ENCODE measurements around the gene SP5. TPM values are rescaled to one million over a fixed set of nuclear protein-coding genes. Genes with fewer than 3 reads are reported as not detected.
"Not testable (repeated sequence)": the region's sequence is repeated elsewhere in the genome, so short reads cannot be mapped to it uniquely, and the experiment has no call there.

The SP5 gene
- total RNA-seq, 1 donor from 2014 or later: 0.82 TPM

DNA sequence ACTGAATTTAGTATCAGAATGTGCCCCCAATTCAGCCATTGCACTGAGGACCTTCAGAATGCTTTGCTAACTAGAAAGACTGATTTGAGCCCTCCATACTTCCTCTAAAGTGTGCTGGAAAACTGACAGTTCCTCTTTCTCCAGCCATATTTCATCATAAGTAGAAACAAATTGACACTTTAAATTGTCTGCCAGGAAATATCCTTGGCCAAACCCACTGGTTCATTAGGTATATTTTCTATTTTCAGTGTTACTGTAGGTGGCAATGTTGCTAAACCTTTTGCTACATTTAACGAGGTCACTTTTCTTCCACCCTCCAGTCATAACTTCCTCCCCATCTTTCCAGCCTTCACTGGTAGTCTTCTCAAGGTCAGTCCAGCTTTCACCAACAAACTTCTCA, 21.5 kb downstream of the SP5 start:
- FAIRE-seq: no peak
- DNase-seq (ENCODE audit: low spot score in 2 of 2): no peak

GRCh38 chr2:170737406-170737805, 22.3 kb downstream of the SP5 start:
- DNase-seq (ENCODE audit: low spot score in 2 of 2) (no peak), FAIRE-seq (no peak)

- DNase-seq (ENCODE audit: low spot score in 2 of 2) (no peak), FAIRE-seq (no peak)
Observed at GRCh38 chr2:170737821-170738220, 22.7 kb downstream of the SP5 start.

- DNase-seq (ENCODE audit: low spot score in 2 of 2): no peak
- no peak for FAIRE-seq
Observed at GRCh38 chr2:170739048-170739447, 23.9 kb downstream of the SP5 start.

DNA sequence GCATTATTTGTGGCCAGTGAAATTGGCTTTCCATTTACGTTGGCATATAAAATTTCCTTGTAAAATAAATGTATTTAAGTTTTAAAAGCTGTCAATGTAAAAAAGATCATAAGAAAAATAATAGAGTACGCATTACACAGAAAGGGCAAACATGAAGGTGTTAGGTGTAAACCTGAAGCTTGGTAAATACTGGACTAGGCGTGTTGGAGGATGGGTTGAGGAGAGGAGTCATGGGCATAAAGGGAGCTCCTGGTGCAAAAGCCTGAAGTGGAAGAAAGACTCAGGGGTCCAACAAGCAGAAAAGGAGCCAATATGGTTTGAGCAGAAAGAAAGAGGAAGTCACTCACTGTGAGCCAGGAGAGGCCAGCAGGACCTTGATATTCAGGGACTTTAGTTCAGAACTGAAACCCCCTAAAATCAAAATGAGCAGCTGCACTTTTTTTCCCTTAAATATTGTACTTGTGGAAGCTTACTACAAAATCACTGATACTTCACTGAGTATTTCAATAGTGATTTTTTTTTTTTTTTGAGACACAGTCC, 24.4 kb downstream of the SP5 start:
- no peak for FAIRE-seq
- DNase-seq (ENCODE audit: low spot score in 2 of 2): no peak

- no peak for FAIRE-seq
- no peak for DNase-seq (ENCODE audit: low spot score in 2 of 2)
Observed at GRCh38 chr2:170740660-170741059, 25.5 kb downstream of the SP5 start.

DNA sequence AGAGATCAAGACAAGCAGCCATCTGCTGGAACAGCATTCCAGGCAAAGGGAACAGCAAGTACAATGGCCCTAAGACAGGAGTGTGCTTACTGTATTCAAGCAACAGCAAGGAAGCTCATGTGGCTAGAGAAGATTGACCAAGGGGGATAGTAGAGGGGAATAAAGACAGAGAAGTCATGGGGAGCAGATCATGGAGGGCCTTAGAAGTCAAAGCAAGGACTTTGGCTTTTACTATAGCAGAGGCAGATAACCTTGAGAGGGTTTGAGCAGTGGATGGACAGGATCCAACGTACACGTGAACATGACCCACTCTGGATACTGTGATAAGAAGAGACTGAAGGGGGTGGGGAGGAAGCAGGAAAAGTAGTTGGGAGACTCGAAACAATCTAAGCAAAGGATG, 26.9 kb downstream of the SP5 start:
- DNase-seq (ENCODE audit: low spot score in 2 of 2) (no peak), FAIRE-seq (no peak)

DNA sequence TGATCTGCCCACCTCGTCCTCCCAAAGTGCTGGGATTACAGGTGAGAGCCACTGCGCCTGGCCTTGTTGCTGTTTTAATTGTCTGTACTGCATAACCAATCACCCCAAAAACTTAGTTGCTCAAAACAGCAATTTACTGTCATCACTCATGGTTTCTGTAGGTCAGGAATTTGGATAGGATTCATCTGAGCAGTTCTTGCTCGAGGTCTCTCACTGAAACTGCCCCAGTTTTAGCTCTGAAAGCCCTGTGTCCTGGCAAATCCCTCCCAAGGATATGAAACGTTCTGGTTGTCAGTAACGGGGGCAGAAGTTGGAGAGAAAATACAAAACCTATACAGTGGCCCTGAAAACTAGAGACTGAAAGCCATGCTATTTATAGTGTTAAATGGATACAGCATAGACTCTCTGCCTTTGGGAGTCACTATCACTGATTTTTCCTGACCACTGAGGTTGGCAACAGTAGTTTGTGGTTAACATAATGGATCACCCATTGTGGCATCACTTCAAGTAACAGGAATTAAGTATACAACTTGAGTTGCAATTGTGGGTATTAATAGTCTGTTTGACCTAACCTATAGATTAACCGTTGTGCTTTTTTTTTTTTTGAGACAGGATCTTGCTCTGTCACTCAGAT, 27.9 kb downstream of the SP5 start:
- no peak for DNase-seq (ENCODE audit: low spot score in 2 of 2)

GRCh38 chr2:170743530-170744239, 28.5 kb downstream of the SP5 start:
- DNase-seq (ENCODE audit: low spot score in 2 of 2) (no peak), FAIRE-seq (no peak)

More for the DNA sequence above, 27.9 kb downstream of the SP5 start:
- no peak for FAIRE-seq

DNA sequence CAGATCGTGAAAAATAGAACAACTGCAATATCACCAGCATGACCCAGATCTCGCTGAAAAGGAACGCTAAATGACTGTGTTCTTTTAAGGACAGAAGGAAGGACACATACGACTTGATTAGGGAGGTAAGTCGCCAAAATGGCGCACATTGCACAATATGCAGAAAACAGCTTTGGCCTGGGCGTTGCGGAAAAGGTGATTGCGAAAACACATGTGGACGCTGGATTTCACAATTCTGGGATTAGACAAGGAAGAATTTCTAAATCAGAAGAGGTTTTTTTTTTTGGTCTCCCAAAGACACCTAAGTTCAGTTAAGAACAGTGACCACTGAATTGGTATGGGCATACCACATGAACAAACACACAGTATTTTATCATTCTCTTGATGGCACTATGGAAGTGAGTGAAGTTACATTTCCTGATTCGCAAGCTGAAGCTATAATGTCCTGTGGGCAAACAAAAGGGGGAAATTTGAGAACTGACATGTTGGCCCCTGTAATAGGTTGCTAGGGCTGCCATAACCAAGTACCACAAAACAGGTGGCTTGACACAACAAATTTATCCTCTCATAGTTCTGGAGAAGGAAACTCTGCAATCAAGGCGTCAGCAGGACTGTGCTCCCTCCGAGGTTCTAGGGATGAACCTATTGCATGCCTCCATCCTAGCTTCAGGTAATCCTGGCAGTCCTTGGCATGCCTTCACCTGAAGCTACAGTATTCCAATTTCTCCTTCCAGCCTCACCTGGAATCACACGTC, 29.3 kb downstream of the SP5 start:
- no peak for FAIRE-seq
- DNase-seq (ENCODE audit: low spot score in 2 of 2): no peak

GRCh38 chr2:170745305-170745704, 30.2 kb downstream of the SP5 start:
- FAIRE-seq (no peak), DNase-seq (ENCODE audit: low spot score in 2 of 2) (no peak)

- no peak for FAIRE-seq
Observed at GRCh38 chr2:170747921-170748320, 32.8 kb downstream of the SP5 start.

DNA sequence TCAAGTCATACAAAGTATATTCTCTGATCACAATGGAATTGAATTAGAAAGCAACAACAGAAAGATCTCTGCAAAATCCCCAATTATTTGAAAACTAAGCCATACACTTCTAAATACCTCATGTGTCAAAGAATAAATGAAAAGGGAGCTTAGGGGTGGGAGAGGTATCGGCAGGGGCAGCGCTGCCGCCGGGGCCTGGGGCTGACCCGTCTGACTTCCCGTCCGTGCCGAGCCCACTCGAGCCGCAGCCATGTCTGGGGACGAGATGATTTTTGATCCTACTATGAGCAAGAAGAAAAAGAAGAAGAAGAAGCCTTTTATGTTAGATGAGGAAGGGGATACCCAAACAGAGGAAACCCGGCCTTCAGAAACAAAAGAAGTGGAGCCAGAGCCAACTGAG, 36.4 kb downstream of the SP5 start:
- not testable (repeated sequence) for DNase-seq (ENCODE audit: low spot score in 2 of 2); FAIRE-seq

More at GRCh38 chr2:170747921-170748320, 32.8 kb downstream of the SP5 start:
- DNase-seq (ENCODE audit: low spot score in 2 of 2): no peak

GRCh38 chr2:170761572-170761971, 46.4 kb downstream of the SP5 start:
- no peak for DNase-seq (ENCODE audit: low spot score in 2 of 2)
- no peak for FAIRE-seq

GRCh38 chr2:170762760-170763159, 47.6 kb downstream of the SP5 start:
- DNase-seq (ENCODE audit: low spot score in 2 of 2) (no peak), FAIRE-seq (no peak)

DNA sequence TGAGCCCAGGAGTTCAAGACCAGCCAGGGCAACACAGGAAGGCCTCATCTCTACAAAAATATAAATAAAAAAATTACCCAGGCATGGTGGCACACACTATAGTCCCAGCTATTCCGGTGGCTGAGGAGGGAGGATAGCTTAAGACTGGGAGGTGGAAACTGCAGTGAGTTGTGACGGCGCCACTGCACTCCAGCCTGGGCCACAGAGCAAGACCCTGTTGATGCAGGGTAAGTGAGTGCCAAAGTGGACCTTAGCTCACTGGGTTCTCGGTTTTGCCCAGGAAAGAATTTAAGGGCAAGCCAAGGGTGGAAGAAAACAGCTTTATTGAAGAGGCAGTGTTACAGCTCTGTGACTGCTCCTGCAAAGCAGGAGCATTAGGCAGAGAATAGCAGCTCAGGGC, 48.1 kb downstream of the SP5 start:
- DNase-seq (ENCODE audit: low spot score in 2 of 2) (no peak), FAIRE-seq (no peak)

DNA sequence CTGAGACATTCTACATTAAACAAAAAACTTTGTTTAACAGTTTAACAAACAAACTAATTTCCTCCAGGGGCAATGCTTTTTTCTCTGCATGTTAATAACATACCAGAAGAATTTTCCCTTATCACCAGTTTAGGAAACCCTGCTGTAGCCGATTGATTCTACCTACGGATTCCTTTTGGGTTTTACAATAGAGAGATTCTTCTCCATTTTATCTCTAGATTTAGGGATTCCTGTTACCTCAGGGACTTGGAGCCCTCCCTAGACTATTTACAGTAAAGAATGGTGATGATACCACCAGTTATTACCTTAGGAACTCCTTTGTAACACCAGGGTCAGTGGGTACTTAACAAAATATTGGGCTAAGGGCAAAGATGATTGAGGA, 49.7 kb downstream of the SP5 start:
- no peak for FAIRE-seq
- DNase-seq (ENCODE audit: low spot score in 2 of 2): no peak

DNA sequence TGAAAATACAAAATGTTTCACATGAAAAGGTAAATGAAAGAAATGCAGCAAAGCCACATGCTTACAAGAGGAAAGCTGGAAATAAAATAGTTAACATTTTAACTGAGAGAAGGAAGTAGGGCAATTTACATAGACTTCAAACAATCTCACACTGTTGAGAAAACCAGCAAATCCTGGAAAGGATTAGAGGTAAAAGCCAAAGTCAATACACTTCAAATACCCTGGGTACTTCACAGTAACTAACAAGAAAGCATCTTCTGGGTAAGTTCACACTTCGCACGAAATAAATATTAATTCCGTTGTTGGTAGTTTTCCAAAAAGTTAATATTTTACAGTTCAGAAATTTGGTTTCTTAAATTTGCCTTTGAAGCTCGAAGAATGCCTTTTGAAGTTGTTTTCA, 51.6 kb downstream of the SP5 start:
- DNase-seq (ENCODE audit: low spot score in 2 of 2) (no peak), FAIRE-seq (no peak)

Measured in frontal cortex (tissue), 4 donors.